ENCODE data around the gene ITSN1. TPM values are rescaled to one million over a fixed set of nuclear protein-coding genes. Genes with fewer than 3 reads are reported as not detected.

ITSN1 gene
- total RNA-seq, 8 experiments from 2014 or later: 27.8 to 89.0 (median 36.4) TPM

- in situ Hi-C loops (cut with MboI; ENCODE audit: low pct_unique_long_range_greater_than_20kb in 2 of 9, low sequenced_read_pairs in 9 of 9, unreplicated experiment in 9 of 9): no loop called here
- H3K27ac ChIP-seq: no peak overlapping the region
- no peaks in the 10 kb centered on the region for H3K4me1 ChIP-seq (replicated peaks in 1 of 2)
- 71 to 100% (median 95%) methylated on average over 1 to 8 of the region's 11 CpGs; no CpG with 5 or more reads in 1 of the 10 experiments for WGBS, 10 experiments
- ATAC-seq (replicated peaks in 6 of 8): no peak
- H3K4me3 ChIP-seq: no peak overlapping the region
Observed at GRCh38 chr21:33836408-33836807, 194.1 kb downstream of the ITSN1 start.

DNA sequence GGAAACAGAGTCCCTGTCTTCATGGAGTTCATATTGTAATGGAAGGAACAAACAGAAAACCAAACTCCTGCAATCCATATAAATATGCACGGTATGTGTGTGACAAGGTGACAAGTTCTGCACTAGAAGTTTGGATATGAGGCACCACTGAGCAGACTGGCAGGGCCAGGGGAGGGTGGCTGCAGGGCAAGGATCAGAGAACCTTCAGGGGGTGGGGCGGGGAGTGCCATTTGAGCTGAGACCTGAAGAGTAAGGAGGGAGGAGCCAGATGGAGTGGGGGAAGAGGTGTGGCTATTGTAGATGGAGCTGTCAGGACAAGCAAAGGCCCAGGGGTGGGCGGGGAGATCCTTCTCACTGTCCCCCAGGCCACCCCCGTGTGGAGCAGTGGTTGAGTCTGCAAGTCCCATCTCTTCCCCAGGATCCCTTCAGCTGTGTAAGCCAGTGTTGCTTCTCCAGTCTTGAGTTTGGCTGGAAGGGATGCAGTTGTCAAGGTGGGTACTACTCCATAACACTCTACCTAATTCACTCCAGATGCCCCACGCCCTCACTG, 196.9 kb downstream of the ITSN1 start:
- ATAC-seq (replicated peaks in 6 of 8): peak in 4 of 8 experiments; percentile 6 to 60 (median 52)

DNA sequence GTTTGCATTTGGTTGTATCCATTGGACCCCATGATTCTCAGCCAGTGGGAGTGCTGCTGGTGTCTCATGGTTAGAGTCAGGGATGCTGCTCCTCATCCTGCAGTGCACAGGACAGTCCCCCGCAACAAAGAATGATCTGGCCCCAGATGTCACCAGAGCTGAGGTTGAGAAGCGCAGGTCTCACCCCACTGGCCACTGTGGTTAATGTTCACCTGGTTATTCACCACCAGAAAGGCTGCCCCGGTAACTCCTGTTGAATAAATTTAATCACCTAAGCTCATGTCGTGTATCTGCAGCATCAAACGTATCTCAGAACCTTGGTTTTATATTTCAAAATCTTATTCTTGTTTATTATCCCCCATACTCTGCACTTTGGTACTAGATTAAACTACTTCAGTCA, 197.5 kb downstream of the ITSN1 start:
- in situ Hi-C loops (cut with MboI; ENCODE audit: low pct_unique_long_range_greater_than_20kb in 2 of 9, low sequenced_read_pairs in 9 of 9, unreplicated experiment in 9 of 9): no loop called here
- H3K27ac ChIP-seq: no peak overlapping the region
- WGBS, 10 experiments: 83 to 97% (median 89%) methylated on average over 2 to 4 of the region's 5 CpGs; no CpG with 5 or more reads in 5 of the 10 experiments

More for the DNA sequence above, 196.9 kb downstream of the ITSN1 start:
- no peak overlapping the region for H3K4me3 ChIP-seq
- peaks cover 3 to 12% of the 10 kb centered on the region in 2 donors for H3K4me1 ChIP-seq (replicated peaks in 1 of 2)
- H3K27ac ChIP-seq: no peak overlapping the region
- in situ Hi-C loops (cut with MboI; ENCODE audit: low pct_unique_long_range_greater_than_20kb in 2 of 9, low sequenced_read_pairs in 9 of 9, unreplicated experiment in 9 of 9): no loop called here
- 100% methylated on average over 1 of the region's 5 CpGs; no CpG with 5 or more reads in 8 of the 10 experiments for WGBS, 10 experiments

GRCh38 chr21:33840771-33841170, 198.5 kb downstream of the ITSN1 start:
- ATAC-seq (replicated peaks in 6 of 8): no peak
- Histone ChIP-seq H3K27ac (no peak overlapping the region), H3K4me1 (replicated peaks in 1 of 2) (peaks cover 9 to 21% of the 10 kb centered on the region in 2 donors), H3K4me3 (no peak overlapping the region)
- WGBS, 10 experiments: 73 to 100% (median 100%) methylated on average over 1 to 4 of the region's 5 CpGs; no CpG with 5 or more reads in 4 of the 10 experiments
- in situ Hi-C loops (cut with MboI; ENCODE audit: low pct_unique_long_range_greater_than_20kb in 2 of 9, low sequenced_read_pairs in 9 of 9, unreplicated experiment in 9 of 9): no loop called here

More for the DNA sequence above, 197.5 kb downstream of the ITSN1 start:
- ATAC-seq (replicated peaks in 6 of 8): no peak
- H3K4me3 ChIP-seq: no peak overlapping the region
- peaks cover 6 to 18% of the 10 kb centered on the region in 2 donors for H3K4me1 ChIP-seq (replicated peaks in 1 of 2)

DNA sequence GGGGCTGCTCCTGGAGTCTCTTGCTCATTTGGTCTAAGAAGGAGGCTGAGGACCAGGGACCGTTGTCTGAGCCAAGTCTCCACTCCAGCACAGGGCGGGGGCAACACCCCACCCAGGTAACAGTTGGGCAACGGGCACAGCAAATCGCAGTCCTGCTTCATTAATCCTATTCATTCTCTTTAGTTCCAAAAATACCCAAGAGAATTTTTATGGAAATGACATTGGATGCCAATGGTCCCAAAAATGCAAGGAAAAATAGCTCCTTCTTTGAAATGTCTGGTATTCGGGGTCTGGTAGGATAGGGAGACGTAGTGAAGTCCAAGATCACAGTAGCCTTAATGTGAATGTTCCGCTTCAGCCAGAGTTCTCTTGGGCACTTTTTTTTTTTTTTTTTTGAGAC, 199.3 kb downstream of the ITSN1 start:
- in situ Hi-C loops (cut with MboI; ENCODE audit: low pct_unique_long_range_greater_than_20kb in 2 of 9, low sequenced_read_pairs in 9 of 9, unreplicated experiment in 9 of 9): no loop called here
- 63 to 100% (median 94%) methylated on average over 2 to 4 of the region's 7 CpGs; no CpG with 5 or more reads in 2 of the 10 experiments for WGBS, 10 experiments
- no peak for ATAC-seq (replicated peaks in 6 of 8)
- Histone ChIP-seq H3K4me1 (replicated peaks in 1 of 2) (peaks cover 9 to 21% of the 10 kb centered on the region in 2 donors), H3K4me3 (no peak overlapping the region), H3K27ac (no peak overlapping the region)

DNA sequence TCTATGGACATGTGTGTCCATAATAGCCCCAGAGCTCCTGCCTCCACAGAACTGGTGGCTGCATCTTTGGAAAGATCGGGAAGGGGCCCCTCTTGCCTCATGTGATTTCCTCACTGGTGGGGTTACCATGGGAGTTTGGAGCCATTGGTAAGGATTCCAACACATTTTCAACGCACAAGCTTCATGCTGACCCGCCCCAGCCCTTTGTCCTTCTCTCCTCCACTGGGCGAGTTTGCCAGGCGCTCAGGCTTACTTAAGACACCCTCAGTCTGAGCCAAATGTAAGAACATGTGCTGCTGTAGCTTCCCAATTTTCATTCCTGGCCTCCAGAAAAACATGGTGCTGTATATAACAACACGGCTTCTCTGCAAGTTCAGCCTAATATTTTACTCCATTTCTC, 200.9 kb downstream of the ITSN1 start:
- WGBS, 10 experiments: 29 to 100% (median 83%) methylated on average over 1 to 6 of the region's 6 CpGs; no CpG with 5 or more reads in 3 of the 10 experiments
- in situ Hi-C loops (cut with MboI; ENCODE audit: low pct_unique_long_range_greater_than_20kb in 2 of 9, low sequenced_read_pairs in 9 of 9, unreplicated experiment in 9 of 9): no loop called here
- no peak overlapping the region for H3K27ac ChIP-seq
- no peak for ATAC-seq (replicated peaks in 6 of 8)
- H3K4me3 ChIP-seq: no peak overlapping the region
- H3K4me1 ChIP-seq (replicated peaks in 1 of 2): peaks cover 9 to 21% of the 10 kb centered on the region in 2 donors

- 7 to 67% (median 20%) methylated on average over 1 to 14 of the region's 20 CpGs; no CpG with 5 or more reads in 1 of the 10 experiments for WGBS, 10 experiments
- peak overlapping the region; percentile 3 to 75 for H3K27ac ChIP-seq
- in situ Hi-C loops (cut with MboI; ENCODE audit: low pct_unique_long_range_greater_than_20kb in 2 of 9, low sequenced_read_pairs in 9 of 9, unreplicated experiment in 9 of 9): no loop called here
Observed at GRCh38 chr21:33844104-33844889, 202.0 kb downstream of the ITSN1 start.

DNA sequence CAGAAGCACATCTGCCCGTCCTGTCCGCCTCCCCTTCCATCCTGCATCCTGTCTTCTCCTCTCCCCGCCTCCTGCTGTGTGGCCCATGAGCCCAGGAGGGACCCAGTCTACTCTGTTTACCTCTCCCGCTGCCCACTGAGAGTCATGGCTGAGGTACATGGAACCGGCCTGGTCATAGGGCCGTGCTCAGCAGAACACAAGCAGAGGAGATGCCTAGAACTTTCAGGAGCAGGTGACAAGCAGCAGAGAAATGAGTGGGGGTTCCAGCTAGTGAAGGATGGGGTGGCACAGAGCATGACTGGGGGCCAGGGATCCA, 202.5 kb downstream of the ITSN1 start:
- in situ Hi-C loops (cut with MboI; ENCODE audit: low pct_unique_long_range_greater_than_20kb in 2 of 9, low sequenced_read_pairs in 9 of 9, unreplicated experiment in 9 of 9): no loop called here
- peak overlapping the region in 1 of 2 donors; percentile 75 for H3K27ac ChIP-seq
- WGBS, 10 experiments: 90 to 100% (median 98%) methylated on average over 1 to 4 of the region's 6 CpGs; no CpG with 5 or more reads in 6 of the 10 experiments
- ATAC-seq (replicated peaks in 6 of 8): no peak
- H3K4me3 ChIP-seq: no peak overlapping the region
- H3K4me1 ChIP-seq (replicated peaks in 1 of 2): peaks cover 9 to 21% of the 10 kb centered on the region in 2 donors

More at GRCh38 chr21:33844104-33844889, 202.0 kb downstream of the ITSN1 start:
- Histone ChIP-seq H3K4me3 (no peak overlapping the region), H3K4me1 (replicated peaks in 1 of 2) (peaks cover 9 to 21% of the 10 kb centered on the region in 2 donors)
- ATAC-seq (replicated peaks in 6 of 8): peak in 6 of 8 experiments; percentile 39 to 93 (median 92)

GRCh38 chr21:33846141-33846540, 203.8 kb downstream of the ITSN1 start:
- in situ Hi-C loops (cut with MboI; ENCODE audit: low pct_unique_long_range_greater_than_20kb in 2 of 9, low sequenced_read_pairs in 9 of 9, unreplicated experiment in 9 of 9): no loop called here
- WGBS, 10 experiments: 60 to 100% (median 100%) methylated on average over 1 to 3 of the region's 3 CpGs; no CpG with 5 or more reads in 4 of the 10 experiments
- no peak for ATAC-seq (replicated peaks in 6 of 8)

DNA sequence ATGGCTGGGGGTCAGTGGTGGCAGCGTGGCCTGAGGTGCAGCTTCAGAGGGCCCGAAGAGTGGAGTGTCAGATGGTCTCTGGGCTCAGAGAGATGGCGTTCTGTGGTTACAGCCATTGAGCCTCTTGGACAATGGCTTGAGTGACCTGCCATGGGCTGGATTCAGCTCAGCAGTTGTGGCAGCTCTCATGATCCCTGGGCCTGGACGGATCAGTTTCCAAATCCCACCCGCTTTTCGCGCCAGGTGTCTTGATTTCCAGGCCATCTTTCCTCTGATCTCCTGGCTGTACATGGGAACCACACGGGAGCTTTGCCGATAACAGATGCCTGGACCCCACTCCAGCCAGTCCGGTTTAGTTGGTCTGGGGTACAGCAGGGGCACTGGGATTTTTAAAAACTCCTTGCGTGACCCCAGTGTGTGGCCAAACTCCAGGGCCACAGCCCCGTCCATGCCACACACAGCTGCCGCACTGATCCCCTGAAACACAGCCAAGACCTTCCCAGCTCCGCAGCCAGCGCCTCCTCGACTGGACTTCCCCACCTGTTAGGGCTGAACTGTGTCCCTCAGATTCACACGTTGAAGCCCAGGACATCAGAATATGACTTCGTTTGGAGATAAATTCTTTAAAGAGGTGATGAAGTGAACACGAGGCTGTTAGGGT, 205.4 kb downstream of the ITSN1 start:
- Histone ChIP-seq H3K4me1 (replicated peaks in 1 of 2) (peaks cover 9 to 26% of the 10 kb centered on the region in 2 donors), H3K4me3 (no peak overlapping the region), H3K27ac (no peak overlapping the region)
- no peak for ATAC-seq (replicated peaks in 6 of 8)
- in situ Hi-C loops (cut with MboI; ENCODE audit: low pct_unique_long_range_greater_than_20kb in 2 of 9, low sequenced_read_pairs in 9 of 9, unreplicated experiment in 9 of 9): no loop called here
- 33 to 100% (median 83%) methylated on average over 1 to 11 of the region's 19 CpGs; no CpG with 5 or more reads in 3 of the 10 experiments for WGBS, 10 experiments

More at GRCh38 chr21:33846141-33846540, 203.8 kb downstream of the ITSN1 start:
- H3K27ac ChIP-seq: no peak overlapping the region
- H3K4me1 ChIP-seq (replicated peaks in 1 of 2): peaks cover 9 to 21% of the 10 kb centered on the region in 2 donors
- H3K4me3 ChIP-seq: no peak overlapping the region

DNA sequence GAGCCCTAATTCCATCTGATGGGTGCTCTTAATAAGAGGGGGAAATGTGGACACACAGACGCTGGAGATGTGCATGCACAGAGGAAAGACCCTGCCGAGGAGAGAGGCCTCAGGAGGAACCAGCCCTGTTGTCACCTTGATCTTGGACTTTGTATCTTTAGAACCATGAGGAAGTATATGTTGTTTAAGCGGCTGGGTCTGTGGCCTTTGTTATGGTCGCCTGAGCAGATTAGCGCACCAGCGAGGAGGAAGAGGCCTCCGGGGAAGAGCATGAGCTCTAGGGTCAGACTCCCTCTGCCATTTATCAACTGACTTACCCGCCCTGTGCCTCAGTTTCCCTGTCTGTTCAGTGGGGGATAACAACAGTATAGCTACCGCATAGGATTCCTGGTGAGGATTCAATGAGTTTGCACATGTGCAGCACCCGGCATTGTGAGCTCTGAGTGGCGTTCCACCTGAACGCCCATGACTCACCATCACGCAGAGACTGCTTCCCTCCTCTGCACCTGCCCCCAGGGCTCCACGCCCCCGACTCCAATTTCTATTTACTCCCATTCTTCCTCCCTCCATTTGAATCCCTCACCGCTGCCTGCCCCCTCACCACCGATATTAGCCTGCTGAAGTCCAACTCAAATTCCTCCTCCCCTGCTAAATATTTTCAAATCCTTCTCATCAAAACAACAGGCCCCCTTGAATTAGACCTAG, 206.1 kb downstream of the ITSN1 start:
- Histone ChIP-seq H3K4me1 (replicated peaks in 1 of 2) (peaks cover 9 to 22% of the 10 kb centered on the region in 2 donors), H3K27ac (no peak overlapping the region), H3K4me3 (no peak overlapping the region)
- in situ Hi-C loops (cut with MboI; ENCODE audit: low pct_unique_long_range_greater_than_20kb in 2 of 9, low sequenced_read_pairs in 9 of 9, unreplicated experiment in 9 of 9): no loop called here
- 48 to 100% (median 93%) methylated on average over 1 to 13 of the region's 17 CpGs; no CpG with 5 or more reads in 2 of the 10 experiments for WGBS, 10 experiments
- ATAC-seq (replicated peaks in 6 of 8): no peak

DNA sequence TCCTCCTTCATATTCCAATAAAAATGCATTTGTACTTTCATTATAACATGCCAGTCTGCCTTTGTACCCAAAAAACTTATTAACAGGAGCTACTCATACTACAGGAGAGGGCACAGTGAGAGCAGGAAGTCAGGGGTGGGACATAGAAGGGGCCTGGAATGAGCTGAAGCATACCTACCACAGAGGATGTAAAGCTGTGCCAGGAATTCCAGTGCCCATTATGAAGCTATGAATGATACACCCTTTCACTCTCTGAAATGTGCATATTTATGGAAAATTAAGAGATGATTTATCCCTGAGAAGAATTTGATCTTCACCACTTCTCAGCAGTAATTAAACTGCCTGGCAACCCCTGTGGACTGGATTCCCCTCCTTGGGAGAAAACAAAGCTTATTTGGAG, 207.5 kb downstream of the ITSN1 start:
- H3K4me1 ChIP-seq (replicated peaks in 1 of 2): peaks cover 2 to 8% of the 10 kb centered on the region in 2 donors
- in situ Hi-C loops (cut with MboI; ENCODE audit: low pct_unique_long_range_greater_than_20kb in 2 of 9, low sequenced_read_pairs in 9 of 9, unreplicated experiment in 9 of 9): no loop called here
- H3K4me3 ChIP-seq: no peak overlapping the region
- ATAC-seq (replicated peaks in 6 of 8): peak in 4 of 8 experiments; percentile 7 to 91 (median 76)
- no peak overlapping the region for H3K27ac ChIP-seq
